Muscle of back (tissue), 11 donors: ENCODE results near the gene AREG. TPM values are rescaled to one million over a fixed set of nuclear protein-coding genes. Genes with fewer than 3 reads are reported as not detected.

ENCODE experiments used
- DNase-seq, 3 donors: peaks; one replicate each; pipeline versions ENCODE4 v3.0.0 to v3.0.0-alpha.2; 2013
- polyA plus RNA-seq, 10 donors: library from polyadenylated mRNA; unstranded; fragments of 120-200 nt; gene quantifications; one replicate each; pipeline ENCODE4 v1.2.1, GENCODE V29; 2013; ENCODE audit not compliant: insufficient read length in 10 of 10

The AREG gene
- polyA plus RNA-seq, 10 donors = 0.22 to 0.45 (median 0.29) TPM; not detected in 6

- no peak for DNase-seq
Observed at GRCh38 chr4:74431113-74431826, 13.7 kb upstream of the AREG start.

GRCh38 chr4:74433043-74433442 is 11.9 kb upstream of the AREG start:
- no peak for DNase-seq

- DNase-seq = no peak
Observed at GRCh38 chr4:74433541-74434172, 11.3 kb upstream of the AREG start.

GRCh38 chr4:74435296-74435695 is 9.6 kb upstream of the AREG start:
- DNase-seq = no peak

GRCh38 chr4:74437866-74438265 is 7.1 kb upstream of the AREG start:
- DNase-seq = no peak

- DNase-seq = no peak
Observed at GRCh38 chr4:74438661-74439060, 6.3 kb upstream of the AREG start.

GRCh38 chr4:74439952-74440351 is 5.0 kb upstream of the AREG start:
- no peak for DNase-seq

GRCh38 chr4:74440356-74440755 is 4.6 kb upstream of the AREG start:
- DNase-seq = no peak

GRCh38 chr4:74441744-74442143 is 3.2 kb upstream of the AREG start:
- DNase-seq = no peak

- DNase-seq = no peak
Observed at GRCh38 chr4:74446193-74446868, 1.4 kb downstream of the AREG start.

- DNase-seq = no peak
Observed at GRCh38 chr4:74446896-74447295, 2.0 kb downstream of the AREG start.

- DNase-seq = no peak
Observed at GRCh38 chr4:74447636-74448233, 2.8 kb downstream of the AREG start.

- DNase-seq = no peak
Observed at GRCh38 chr4:74449571-74450297, 4.8 kb downstream of the AREG start.

- no peak for DNase-seq
Observed at GRCh38 chr4:74450298-74450683, 5.4 kb downstream of the AREG start.

GRCh38 chr4:74451214-74451661 is 6.3 kb downstream of the AREG start:
- DNase-seq = peak in 1 of 3 donors; percentile 20

GRCh38 chr4:74453037-74453635 is 8.2 kb downstream of the AREG start:
- no peak for DNase-seq

GRCh38 chr4:74453829-74454742 is 9.2 kb downstream of the AREG start:
- no peak for DNase-seq

- no peak for DNase-seq
Observed at GRCh38 chr4:74455361-74456055, 10.6 kb downstream of the AREG start.

- no peak for DNase-seq
Observed at GRCh38 chr4:74456056-74456744, 11.3 kb downstream of the AREG start.
